GM12892 (cell line): ENCODE data around the gene WTAP.
"Not testable (repeated sequence)": the region's sequence is repeated elsewhere in the genome, so short reads cannot be mapped to it uniquely, and the experiment has no call there.

Experiments used
- DNase-seq: peaks from one replicate; pipeline ENCODE4 v3.0.0; 2011; ENCODE audit not compliant: insufficient read length
- FAIRE-seq: peaks from 2 replicates; lab custom pipeline; 2011; peaks lifted over from hg19 to GRCh38; lab: Jason Lieb, UNC
- POLR2A ChIP-seq: IDR thresholded peaks from 2 replicates; pipeline ENCODE4 v1.6.1; 2011; ENCODE audit warnings: low read depth, low read length, control low read depth
- POLR2AphosphoS5 ChIP-seq: IDR thresholded peaks from 2 replicates; pipeline ENCODE4 v1.6.1; 2011; ENCODE audit warnings: low read depth, low read length, control low read depth
- TAF1 ChIP-seq: IDR thresholded peaks from 2 replicates; pipeline ENCODE4 v1.6.1; 2011; ENCODE audit warnings: low read depth, mild to moderate bottlenecking, control low read depth, low read length, borderline replicate concordance

WTAP gene

DNA sequence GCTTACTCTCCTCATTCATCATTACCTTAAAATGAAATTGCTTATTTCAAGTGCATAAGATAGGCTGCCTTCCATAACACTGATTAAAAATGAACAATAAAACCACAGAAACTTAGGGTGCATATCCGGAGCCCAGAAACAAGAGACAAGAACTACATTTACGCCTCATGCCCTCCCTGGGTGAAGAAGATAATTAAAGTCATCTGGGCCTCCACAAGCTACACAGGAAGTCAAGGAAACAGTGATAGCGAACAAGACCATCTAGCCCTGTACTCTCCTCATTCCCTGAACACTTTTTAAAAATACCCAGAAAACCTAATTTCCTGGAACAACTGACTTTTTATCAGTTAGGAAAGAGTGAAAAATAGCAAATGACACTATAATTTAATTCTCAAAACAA, 40.6 kb upstream of the WTAP start:
- DNase-seq (no peak), FAIRE-seq (no peak)
- TF ChIP-seq POLR2A (no peak), POLR2AphosphoS5 (no peak), TAF1 (no peak)

DNA sequence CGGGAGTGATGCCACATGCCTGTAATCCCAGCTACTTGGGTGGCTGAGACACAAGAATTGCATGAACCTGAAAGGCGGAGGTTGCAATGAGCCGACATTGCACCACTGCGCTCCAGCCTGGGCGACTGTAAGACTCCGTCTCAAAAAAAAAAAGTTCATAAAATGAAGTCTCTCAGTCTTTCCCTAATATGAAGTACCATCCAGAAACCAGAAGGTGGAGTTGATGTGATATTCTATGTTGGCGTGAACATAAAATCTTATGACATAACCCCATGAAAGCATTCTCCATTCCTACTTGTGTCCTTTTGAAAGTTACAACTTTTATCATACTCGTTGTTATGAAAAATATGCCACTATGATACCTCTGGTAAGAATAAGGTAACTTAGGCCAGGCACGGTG, 40.0 kb upstream of the WTAP start:
- TF ChIP-seq TAF1, result no peak
- TF ChIP-seq POLR2AphosphoS5, result no peak
- TF ChIP-seq POLR2A, result no peak
- FAIRE-seq (no peak), DNase-seq (no peak)

DNA sequence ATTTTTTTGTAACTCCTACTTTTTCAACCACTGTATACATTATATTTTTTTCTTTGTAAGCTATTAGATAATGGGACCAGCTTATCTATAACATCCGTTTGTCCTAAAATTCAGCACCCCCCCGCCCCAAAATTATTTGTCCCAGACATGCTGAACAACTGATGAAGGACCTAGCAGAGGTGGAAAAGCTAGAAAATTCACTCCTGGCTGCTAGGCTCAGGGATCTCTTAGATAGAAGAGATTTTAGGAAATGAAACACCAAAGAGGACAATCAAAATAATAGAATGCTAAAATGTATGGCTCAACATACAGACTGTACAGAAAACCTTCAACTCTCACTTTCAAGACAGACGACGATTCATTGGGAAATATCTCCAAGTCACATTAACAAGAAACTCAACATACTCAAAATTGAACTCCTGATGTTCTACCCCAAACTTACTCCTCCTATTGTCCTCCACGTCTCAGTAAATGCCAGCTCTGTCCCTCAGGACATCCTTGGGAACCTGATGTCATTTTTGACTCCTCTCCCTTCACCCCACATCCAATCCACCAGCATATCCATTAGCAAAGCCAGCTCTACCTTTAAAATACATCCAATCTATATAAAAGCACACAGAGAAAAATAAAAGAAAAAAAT, 38.9 kb upstream of the WTAP start:
- DNase-seq (no peak), FAIRE-seq (no peak)
- TF ChIP-seq POLR2AphosphoS5 (no peak), POLR2A (no peak)

DNA sequence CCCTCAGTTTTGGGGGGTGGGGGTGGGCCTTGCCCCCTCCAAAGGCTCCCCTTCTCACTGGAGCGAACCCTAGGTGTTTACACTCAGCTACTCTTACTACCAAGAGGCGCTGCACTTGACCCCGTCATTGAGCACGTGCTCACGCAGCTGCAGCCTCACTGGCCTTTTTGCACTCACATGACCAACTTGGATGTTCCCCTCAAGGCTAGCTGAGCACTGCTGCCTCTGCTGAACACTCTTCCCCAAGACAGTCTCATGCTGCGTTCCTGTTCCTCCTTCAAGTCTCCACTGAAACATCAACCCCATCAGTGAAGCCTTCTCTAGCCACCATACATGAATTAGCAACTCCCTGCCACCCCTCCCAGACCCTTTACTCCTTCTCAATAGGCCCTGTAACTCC, 38.3 kb upstream of the WTAP start:
- TF ChIP-seq TAF1 (no peak), POLR2AphosphoS5 (no peak), POLR2A (no peak)
- DNase-seq (no peak), FAIRE-seq (no peak)

DNA sequence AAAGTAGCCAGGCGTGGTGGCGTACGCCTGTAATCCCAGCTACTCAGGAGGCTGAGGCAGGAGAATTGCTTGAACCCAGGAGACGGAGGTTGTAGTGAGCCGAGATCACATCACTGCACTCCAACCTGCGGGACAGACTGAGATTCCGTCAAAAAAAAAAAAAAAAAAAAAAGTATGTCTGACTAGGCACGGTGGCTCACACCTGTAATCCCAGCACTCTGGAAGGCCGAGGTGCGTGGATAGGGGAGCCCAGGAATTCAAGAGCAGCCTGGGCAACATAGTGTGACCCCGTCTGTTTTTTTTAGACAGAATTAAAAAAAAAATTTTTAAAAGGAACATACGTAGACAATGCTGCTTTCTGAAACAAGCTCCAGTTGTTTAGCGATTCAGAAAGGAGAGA, 37.2 kb upstream of the WTAP start:
- FAIRE-seq, DNase-seq: not testable (repeated sequence)

DNA sequence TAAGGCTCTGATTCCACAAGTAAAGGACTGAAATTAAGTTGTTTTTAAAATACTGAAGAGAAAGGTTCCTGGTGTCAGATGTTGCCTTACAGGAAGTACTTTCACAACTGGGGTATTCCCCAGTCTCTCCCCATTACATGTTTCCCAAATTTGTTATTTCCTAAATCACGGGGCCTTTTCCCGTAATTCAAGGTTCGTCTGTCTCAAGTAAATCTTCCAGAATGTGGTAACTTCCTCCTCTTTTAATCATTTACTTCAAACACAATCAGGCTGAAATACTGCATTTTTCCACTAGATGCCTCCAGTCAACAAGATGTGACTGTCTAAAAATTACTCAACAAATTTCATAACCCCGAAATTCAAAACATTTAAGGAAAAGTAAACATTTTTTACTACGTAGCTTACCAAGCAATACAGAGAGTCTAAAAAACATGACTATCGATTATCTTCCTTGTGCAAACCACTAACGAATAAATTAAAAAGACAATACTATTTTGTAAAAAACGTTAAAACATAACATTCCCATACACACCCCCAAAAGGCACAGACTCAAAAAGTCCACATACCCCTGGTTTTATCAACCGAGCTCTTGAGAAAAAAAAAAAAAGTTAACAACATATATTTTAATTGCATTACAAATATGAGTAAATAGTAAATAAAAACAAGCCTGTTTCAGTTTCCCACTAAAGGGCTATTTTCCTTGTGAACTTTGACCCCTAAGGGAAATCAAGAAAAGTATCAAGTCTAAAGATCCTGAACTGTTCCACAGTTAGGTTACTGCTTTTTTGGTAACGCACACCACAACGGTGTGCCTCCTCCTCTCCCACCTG, 36.0 kb upstream of the WTAP start:
- no peak for DNase-seq
- no peak for TF ChIP-seq POLR2AphosphoS5
- TF ChIP-seq POLR2A, result no peak
- TF ChIP-seq TAF1, result no peak
- peak; percentile 87 for FAIRE-seq

DNA sequence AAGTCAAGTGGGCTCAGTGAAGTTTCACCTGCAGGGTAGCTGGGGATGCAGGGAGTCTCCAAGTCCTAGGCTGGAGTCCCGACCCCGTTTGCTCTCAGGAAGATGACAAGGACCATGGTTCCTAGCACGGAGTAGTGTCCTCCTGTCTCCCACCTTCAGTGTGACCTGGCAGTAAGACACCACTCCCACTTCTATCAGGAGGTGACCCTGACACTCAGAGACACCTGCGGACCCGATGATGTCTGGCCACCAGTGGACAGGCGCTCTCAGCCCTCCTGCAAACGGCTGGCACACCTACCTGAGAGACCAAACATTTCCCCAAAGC, 35.4 kb upstream of the WTAP start:
- no peak for DNase-seq
- TF ChIP-seq POLR2A, result no peak
- TF ChIP-seq POLR2AphosphoS5, result no peak
- no peak for TF ChIP-seq TAF1
- peak; percentile 92 for FAIRE-seq

DNA sequence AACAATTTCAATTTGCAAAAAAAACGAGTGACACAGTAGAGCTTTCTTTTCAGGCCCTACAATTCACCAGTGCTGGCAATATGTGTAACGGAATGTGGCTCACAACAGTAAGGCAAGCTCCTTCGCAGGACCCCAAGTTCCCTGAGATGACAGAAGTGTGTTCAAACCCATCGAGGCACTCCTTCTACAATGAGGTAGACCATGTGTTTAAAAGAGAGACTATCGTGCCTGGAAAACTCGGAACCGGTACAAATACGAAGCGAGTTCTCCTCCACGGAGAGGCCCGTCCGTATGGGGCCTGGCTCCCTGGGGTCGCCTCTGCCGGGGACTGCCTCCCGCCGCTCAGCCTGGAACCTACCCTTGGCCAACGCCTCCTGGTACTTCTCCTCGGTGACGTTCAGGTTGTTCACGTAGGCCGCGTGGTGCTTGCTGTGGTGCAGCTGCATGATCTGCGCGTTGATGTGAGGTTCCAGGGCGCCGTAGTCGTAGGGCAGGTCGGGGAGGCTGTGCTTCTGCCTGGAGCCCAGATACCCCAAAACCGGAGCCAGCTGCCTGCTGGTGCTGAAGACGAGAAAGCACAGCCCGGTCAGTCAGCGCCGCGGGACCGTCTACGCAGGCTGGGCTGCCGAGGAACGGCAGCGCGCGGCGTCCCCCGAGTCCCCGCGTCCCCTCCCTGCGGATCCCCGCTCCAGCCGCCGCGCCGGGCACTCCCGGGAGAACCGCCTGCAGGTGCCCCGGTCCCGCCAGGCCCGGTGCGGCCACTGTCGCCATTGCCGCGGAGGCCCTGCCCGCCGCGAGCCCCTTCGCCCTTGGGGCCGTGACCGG, 34.8 kb upstream of the WTAP start:
- no peak for TF ChIP-seq TAF1
- TF ChIP-seq POLR2AphosphoS5, result no peak
- no peak for TF ChIP-seq POLR2A
- peak; percentile 94 for FAIRE-seq

DNA sequence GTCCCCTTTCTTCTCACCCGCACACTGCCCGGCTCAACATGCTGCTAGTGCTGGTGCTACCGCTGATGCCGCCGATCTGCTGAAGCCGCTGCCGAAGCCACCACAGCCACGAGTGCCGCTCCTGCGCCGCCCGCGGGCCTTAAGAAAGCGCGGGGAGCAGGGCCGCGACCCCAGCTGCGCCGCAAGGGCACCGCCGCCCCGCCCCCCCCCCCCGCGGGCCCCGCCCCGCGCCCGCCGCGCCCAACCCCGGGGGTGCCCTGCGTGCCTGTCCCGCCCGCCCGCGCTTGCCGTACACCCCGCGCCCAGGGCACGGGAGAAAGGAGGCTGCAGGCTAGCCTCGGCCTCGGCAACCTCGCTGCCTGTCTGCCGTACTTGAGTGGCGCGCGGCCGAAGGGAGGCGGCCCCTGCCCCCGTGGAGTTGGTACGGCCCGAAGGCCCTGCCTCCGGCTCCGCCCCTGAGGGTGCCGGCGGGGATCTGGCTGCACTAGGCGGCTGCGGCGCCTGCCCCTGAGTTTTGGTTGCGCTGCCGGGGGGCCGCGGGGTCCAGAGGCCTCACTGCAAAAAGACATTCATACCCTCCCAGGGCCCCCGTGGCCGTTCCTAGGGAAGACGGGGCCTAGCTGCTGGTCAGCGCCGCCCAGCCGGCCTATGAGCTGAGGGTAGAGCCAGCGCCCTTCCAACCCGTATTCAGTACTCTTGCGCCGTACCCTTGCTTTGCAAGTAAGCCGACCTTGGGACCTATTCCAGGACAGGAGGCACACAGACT, 34.0 kb upstream of the WTAP start, which contains the start of gene SOD2:
TSS of gene SOD2 (minus strand) at position 114 of the 766 bp plus-strand sequence. CDS start at position 40, 74 bp downstream.
- peak; percentile 86 for DNase-seq
- FAIRE-seq, result peak; percentile 62
- TF ChIP-seq TAF1 (peak; percentile 81; the same call in 1 of the 2 replicates), POLR2A (peak; percentile 90), POLR2AphosphoS5 (peak; percentile 75; the same call in 1 of the 2 replicates)

More for the DNA sequence above, 34.8 kb upstream of the WTAP start:
- peak; percentile 40 for DNase-seq

DNA sequence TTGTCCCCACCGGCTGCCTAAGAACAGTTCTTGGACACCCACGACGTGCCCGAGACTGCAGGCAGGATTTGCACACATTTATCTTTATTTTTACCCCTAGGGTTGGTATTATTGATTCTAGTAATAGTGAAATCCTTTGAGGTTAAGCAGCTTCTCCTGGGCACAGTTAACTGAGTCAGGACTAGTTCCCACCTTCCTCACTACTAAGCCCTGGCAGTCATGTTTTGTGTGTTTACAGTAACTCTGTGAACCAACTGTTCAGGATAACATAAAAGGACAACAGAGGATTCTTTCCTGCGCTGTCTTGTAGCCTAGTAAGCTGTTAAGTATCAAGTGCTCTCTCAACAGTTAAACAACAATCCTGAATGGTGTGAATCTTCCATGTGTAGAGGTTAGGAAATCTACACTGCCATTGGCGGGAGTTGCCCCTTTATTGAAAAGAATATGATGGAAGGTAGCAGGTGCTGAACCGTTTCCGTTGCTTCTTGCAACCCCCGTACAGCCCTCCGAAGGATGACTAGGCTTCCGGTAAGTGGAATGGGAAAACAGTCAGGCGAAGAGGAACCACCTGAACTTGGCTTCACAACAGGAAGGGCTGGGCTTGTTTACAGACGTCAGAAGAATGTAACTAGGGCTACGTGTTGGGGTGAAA, 33.3 kb upstream of the WTAP start:
- peak; percentile 14 for FAIRE-seq
- no peak for TF ChIP-seq POLR2AphosphoS5
- no peak for TF ChIP-seq TAF1
- TF ChIP-seq POLR2A, result no peak
- no peak for DNase-seq

DNA sequence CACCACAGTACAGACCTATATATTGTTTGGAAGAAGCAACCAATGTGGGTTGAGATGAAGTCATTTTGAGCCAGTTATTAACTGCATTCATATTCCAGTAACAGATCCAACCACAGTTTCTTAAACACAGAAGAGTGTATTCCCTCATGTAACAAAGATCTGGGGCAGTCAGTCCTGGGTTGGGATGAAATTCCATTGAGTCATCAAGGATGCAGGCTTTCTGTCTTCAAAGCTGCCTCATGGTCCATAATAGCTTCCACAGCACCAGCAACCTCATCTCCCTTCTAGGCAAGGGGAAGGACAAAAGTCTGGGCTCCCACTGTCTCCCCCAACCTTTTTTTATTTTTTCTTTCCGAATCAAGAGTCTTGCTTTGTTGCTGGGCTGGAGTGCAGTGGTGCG, 31.3 kb upstream of the WTAP start:
- FAIRE-seq, result no peak
- DNase-seq, result no peak
- TF ChIP-seq POLR2A (no peak), POLR2AphosphoS5 (no peak), TAF1 (no peak)
